Caco-2 (cell line): Measurements from ENCODE around the gene CDKAL1. TPM values are rescaled to one million over a fixed set of nuclear protein-coding genes. Genes with fewer than 3 reads are reported as not detected.

Experiments
- BruUV-seq: library from RNA; stranded (reverse); fragments of 400-500 nt; replicated peaks from 2 replicates; lab custom pipeline; 2021; lab: Mats Ljungman, UMichigan
- CTCF ChIA-PET: fragments of 300-600 bp; sonication (Branson Sonifier 250); formaldehyde crosslinking; loops from one replicate; lab custom pipeline; 2022; ENCODE audit warnings: antibody characterized with exemption; lab: Charles Lee
- POLR2A ChIA-PET: fragments of 300-600 bp; sonication (Branson Sonifier 250); formaldehyde crosslinking; loops from one replicate; lab custom pipeline; 2022; ENCODE audit warnings: antibody characterized with exemption; lab: Charles Lee
- DNase-seq, 2 experiments: peaks; one replicate each; pipeline versions ENCODE4 v3.0.0 to v3.0.0-alpha.2; 2020 to 2022
- H3K27me3 ChIP-seq: replicated peaks from 2 replicates; pipeline ENCODE4 v1.6.0; 2011; ENCODE audit warnings: low read length; ENCODE audit not compliant: control insufficient read depth, insufficient read depth
- H3K36me3 ChIP-seq: 2 replicates; pipeline ENCODE4 v1.5.1; 2011; ENCODE audit warnings: low read length; ENCODE audit not compliant: control insufficient read depth, insufficient read depth
- H3K4me1 ChIP-seq: fragments of 250-450 bp; sonication (Bioruptor Pico); 2 replicates; pipeline ENCODE4 v1.5.1; 2020; ENCODE audit warnings: mild to moderate bottlenecking
- H3K4me3 ChIP-seq: 2 replicates; pipeline ENCODE4 v1.5.1; 2011; ENCODE audit warnings: low read depth, mild to moderate bottlenecking, control low read depth, low read length
- H3K9me3 ChIP-seq: fragments of 250-450 bp; sonication (Bioruptor Pico); 2 replicates; pipeline ENCODE4 v1.5.1; 2020; ENCODE audit warnings: mild to moderate bottlenecking, moderate library complexity
- H3K27ac Mint-ChIP-seq: one replicate; pipeline ENCODE4 v1.8.0; 2022; ENCODE audit warnings: mixed read lengths; ENCODE audit not compliant: unreplicated experiment
- H3K27me3 Mint-ChIP-seq: one replicate; pipeline ENCODE4 v1.8.0; 2022; ENCODE audit warnings: mixed read lengths; ENCODE audit not compliant: insufficient read depth, unreplicated experiment
- H3K36me3 Mint-ChIP-seq: one replicate; pipeline ENCODE4 v1.8.0; 2022; ENCODE audit warnings: mild to moderate bottlenecking, mixed read lengths; ENCODE audit not compliant: insufficient read depth, unreplicated experiment
- H3K4me1 Mint-ChIP-seq: one replicate; pipeline ENCODE4 v1.8.0; 2022; ENCODE audit warnings: low read depth, mixed read lengths; ENCODE audit not compliant: unreplicated experiment
- H3K4me3 Mint-ChIP-seq: one replicate; pipeline ENCODE4 v1.8.0; 2022; ENCODE audit warnings: mild to moderate bottlenecking, moderate library complexity, mixed read lengths; ENCODE audit not compliant: unreplicated experiment
- H3K9me3 Mint-ChIP-seq: one replicate; pipeline ENCODE4 v1.8.0; 2022; ENCODE audit warnings: mixed read lengths; ENCODE audit not compliant: unreplicated experiment
- intact Hi-C: fragments of 100-400 bp; cut with micrococcal nuclease; formaldehyde crosslinking; loops from one replicate; pipeline ENCODE4 v1.10.0; 2022; ENCODE audit not compliant: unreplicated experiment
- total RNA-seq: library from RNA; stranded (reverse); gene quantifications from 2 replicates; pipeline ENCODE4 v1.2.3, GENCODE V29; 2022
- TF ChIP-seq, protein P1 (sequence below), 2 experiments: fragments of 200-600 bp in 1 of 2; IDR thresholded peaks; 1 replicate in 1 of 2; 2 replicates in 1 of 2; pipeline versions ENCODE4 v1.5.1 to v1.8.0; 2011 to 2022; ENCODE audit warnings: antibody characterized with exemption in 1 of 2, control low read depth in 1 of 2, inconsistent platforms in 1 of 2, low read depth in 1 of 2, low read length in 1 of 2, mild to moderate bottlenecking in 1 of 2, moderate library complexity in 1 of 2; ENCODE audit not compliant: insufficient read depth in 1 of 2, severe bottlenecking in 1 of 2, unreplicated experiment in 1 of 2

The CDKAL1 gene
- total RNA-seq, 1 experiment from 2014 or later = 18.7 TPM

- no TSS peak for BruUV-seq
- no peaks in the 10 kb centered on the region for H3K27me3 ChIP-seq
- Mint-ChIP-seq H3K27me3 (no peaks in the 10 kb centered on the region), H3K4me3 (no peak overlapping the region), H3K9me3 (no peaks in the 10 kb centered on the region), H3K27ac (no peak overlapping the region), H3K36me3 (no peaks in the 10 kb centered on the region), H3K4me1 (no peaks in the 10 kb centered on the region)
- TF ChIP-seq, protein P1, sequence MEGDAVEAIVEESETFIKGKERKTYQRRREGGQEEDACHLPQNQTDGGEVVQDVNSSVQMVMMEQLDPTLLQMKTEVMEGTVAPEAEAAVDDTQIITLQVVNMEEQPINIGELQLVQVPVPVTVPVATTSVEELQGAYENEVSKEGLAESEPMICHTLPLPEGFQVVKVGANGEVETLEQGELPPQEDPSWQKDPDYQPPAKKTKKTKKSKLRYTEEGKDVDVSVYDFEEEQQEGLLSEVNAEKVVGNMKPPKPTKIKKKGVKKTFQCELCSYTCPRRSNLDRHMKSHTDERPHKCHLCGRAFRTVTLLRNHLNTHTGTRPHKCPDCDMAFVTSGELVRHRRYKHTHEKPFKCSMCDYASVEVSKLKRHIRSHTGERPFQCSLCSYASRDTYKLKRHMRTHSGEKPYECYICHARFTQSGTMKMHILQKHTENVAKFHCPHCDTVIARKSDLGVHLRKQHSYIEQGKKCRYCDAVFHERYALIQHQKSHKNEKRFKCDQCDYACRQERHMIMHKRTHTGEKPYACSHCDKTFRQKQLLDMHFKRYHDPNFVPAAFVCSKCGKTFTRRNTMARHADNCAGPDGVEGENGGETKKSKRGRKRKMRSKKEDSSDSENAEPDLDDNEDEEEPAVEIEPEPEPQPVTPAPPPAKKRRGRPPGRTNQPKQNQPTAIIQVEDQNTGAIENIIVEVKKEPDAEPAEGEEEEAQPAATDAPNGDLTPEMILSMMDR (IDR thresholded peaks at IDR 0.05; ENCODE audit: insufficient read depth in 1 of 2, low read depth in 1 of 2, low read length in 1 of 2, severe bottlenecking in 1 of 2, unreplicated experiment in 1 of 2) = no peak
- H3K4me3 ChIP-seq = no peak overlapping the region
- CTCF ChIA-PET = no interaction called here
- intact Hi-C loops = no loop called here
- no peaks in the 10 kb centered on the region for H3K9me3 ChIP-seq
- H3K4me1 ChIP-seq = peaks cover 13% of the 10 kb centered on the region
- POLR2A ChIA-PET = no interaction called here
- no peak for DNase-seq
- H3K36me3 ChIP-seq = no peaks in the 10 kb centered on the region
Observed at GRCh38 chr6:20931093-20931492, 396.8 kb downstream of the CDKAL1 start.

GRCh38 chr6:20931772-20932171, 397.5 kb downstream of the CDKAL1 start:
- intact Hi-C loops = no loop called here
- no TSS peak for BruUV-seq
- POLR2A ChIA-PET = no interaction called here
- CTCF ChIA-PET = no interaction called here
- Mint-ChIP-seq H3K27me3 (no peaks in the 10 kb centered on the region), H3K36me3 (no peaks in the 10 kb centered on the region), H3K27ac (no peak overlapping the region), H3K4me1 (no peaks in the 10 kb centered on the region), H3K9me3 (no peaks in the 10 kb centered on the region), H3K4me3 (no peak overlapping the region)
- H3K4me1 ChIP-seq = peaks cover 13% of the 10 kb centered on the region
- no peaks in the 10 kb centered on the region for H3K27me3 ChIP-seq
- no peak for DNase-seq
- no peaks in the 10 kb centered on the region for H3K9me3 ChIP-seq
- no peak overlapping the region for H3K4me3 ChIP-seq
- TF ChIP-seq, protein P1 (IDR thresholded peaks at IDR 0.05; ENCODE audit: insufficient read depth in 1 of 2, low read depth in 1 of 2, low read length in 1 of 2, severe bottlenecking in 1 of 2, unreplicated experiment in 1 of 2) = no peak
- no peaks in the 10 kb centered on the region for H3K36me3 ChIP-seq

DNA sequence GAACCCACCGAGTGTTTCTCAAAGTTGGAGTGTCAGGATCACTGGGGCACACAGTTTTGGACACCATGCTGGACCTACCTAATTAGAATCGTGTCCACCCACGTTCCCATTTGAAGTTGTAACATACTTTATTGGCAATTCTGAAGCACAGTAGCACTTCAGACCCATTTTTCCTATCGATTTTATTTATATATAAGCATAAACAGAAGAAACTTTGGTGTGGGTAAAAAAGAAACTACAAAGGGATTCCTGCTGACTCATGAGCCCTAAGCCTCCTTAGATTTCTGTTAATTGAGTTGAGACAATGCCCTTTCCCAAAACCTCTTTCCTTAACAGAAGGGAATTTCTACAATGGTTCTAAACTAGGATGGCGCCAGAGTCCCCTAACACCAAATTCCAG, 398.0 kb downstream of the CDKAL1 start:
- Mint-ChIP-seq H3K4me3 (no peak overlapping the region), H3K36me3 (no peaks in the 10 kb centered on the region), H3K27me3 (no peaks in the 10 kb centered on the region), H3K27ac (no peak overlapping the region), H3K9me3 (no peaks in the 10 kb centered on the region), H3K4me1 (no peaks in the 10 kb centered on the region)
- H3K4me3 ChIP-seq = no peak overlapping the region
- ChIA-PET POLR2A (no interaction called here), CTCF (no interaction called here)
- DNase-seq = no peak
- H3K9me3 ChIP-seq = no peaks in the 10 kb centered on the region
- peaks cover 12% of the 10 kb centered on the region for H3K4me1 ChIP-seq
- TF ChIP-seq, protein P1 (IDR thresholded peaks at IDR 0.05; ENCODE audit: insufficient read depth in 1 of 2, low read depth in 1 of 2, low read length in 1 of 2, severe bottlenecking in 1 of 2, unreplicated experiment in 1 of 2) = no peak
- H3K27me3 ChIP-seq = no peaks in the 10 kb centered on the region
- intact Hi-C loops = no loop called here
- no peaks in the 10 kb centered on the region for H3K36me3 ChIP-seq
- BruUV-seq = no TSS peak
